GM12864 (cell line): Measurements from ENCODE around the gene IFT80.

Experiments
- DNase-seq: peaks from one replicate; pipeline ENCODE4 v3.0.0-alpha.2; 2011; ENCODE audit warnings: low read depth
- H3K4me3 ChIP-seq: 2 replicates; pipeline ENCODE4 v1.5.1; 2011; ENCODE audit warnings: mild to moderate bottlenecking, low read depth, low read length, control low read depth
- TF ChIP-seq, protein P1 (sequence below): IDR thresholded peaks from 2 replicates; pipeline ENCODE4 v1.5.1; 2011; ENCODE audit warnings: low read depth, mild to moderate bottlenecking, moderate library complexity, low read length, control low read depth, inconsistent platforms; ENCODE audit errors: missing control alignments

The IFT80 gene

DNA sequence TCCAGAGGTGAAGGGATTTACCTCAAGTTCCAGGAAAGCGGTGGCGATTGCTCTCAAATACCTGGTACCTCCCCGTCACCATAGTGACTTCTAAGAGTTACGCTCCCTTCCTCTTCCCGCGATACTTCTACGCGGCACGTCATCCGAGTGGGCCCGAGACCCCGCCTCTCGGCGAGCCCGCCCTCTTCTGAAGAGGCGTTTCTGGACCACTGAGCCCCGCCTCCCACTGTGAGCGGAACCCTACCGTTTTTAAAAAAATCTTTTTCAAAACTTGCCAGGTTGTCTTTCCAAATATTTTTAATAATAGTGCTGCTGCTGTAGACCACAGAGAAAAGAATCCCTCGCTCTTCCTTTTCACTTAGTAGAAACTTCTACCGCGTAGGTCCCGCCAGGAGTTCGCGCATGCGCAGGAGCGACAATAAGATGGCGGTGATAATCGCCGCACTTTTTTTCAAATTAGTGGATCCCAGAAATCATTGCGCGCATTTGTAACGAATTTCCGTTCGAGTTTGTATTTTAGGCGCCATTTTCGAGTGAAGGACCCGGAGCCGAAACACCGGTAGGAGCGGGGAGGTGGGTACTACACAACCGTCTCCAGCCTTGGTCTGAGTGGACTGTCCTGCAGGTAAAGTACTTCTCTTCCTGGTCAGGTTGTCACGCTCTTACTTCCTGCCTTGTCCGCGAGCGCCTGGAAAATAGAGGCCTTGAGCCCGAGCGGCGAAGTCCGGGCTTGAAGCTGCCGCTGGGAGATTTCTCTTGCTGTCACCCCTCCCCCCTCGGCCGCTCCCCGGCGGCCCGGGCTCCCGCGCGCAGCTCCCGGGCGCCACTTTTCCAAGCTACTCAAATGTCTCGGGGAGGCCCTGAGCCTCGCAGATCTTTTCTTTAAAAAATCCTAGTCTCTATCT lies at the start of gene IFT80, which contains the start of gene SMC4:
Gene IFT80, minus strand, starts transcription at position 101 of the 905 bp plus-strand sequence. CDS start 14,625 bp downstream, outside the sequence.
Gene SMC4, plus strand, starts transcription at position 526 of the 905 bp plus-strand sequence. CDS start 1,177 bp downstream, outside the sequence.
- H3K4me3 ChIP-seq, result peak within 1 kb of the TSS; percentile 70
- TF ChIP-seq, protein P1, sequence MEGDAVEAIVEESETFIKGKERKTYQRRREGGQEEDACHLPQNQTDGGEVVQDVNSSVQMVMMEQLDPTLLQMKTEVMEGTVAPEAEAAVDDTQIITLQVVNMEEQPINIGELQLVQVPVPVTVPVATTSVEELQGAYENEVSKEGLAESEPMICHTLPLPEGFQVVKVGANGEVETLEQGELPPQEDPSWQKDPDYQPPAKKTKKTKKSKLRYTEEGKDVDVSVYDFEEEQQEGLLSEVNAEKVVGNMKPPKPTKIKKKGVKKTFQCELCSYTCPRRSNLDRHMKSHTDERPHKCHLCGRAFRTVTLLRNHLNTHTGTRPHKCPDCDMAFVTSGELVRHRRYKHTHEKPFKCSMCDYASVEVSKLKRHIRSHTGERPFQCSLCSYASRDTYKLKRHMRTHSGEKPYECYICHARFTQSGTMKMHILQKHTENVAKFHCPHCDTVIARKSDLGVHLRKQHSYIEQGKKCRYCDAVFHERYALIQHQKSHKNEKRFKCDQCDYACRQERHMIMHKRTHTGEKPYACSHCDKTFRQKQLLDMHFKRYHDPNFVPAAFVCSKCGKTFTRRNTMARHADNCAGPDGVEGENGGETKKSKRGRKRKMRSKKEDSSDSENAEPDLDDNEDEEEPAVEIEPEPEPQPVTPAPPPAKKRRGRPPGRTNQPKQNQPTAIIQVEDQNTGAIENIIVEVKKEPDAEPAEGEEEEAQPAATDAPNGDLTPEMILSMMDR, result no peak
- DNase-seq, result peak; percentile 88

DNA sequence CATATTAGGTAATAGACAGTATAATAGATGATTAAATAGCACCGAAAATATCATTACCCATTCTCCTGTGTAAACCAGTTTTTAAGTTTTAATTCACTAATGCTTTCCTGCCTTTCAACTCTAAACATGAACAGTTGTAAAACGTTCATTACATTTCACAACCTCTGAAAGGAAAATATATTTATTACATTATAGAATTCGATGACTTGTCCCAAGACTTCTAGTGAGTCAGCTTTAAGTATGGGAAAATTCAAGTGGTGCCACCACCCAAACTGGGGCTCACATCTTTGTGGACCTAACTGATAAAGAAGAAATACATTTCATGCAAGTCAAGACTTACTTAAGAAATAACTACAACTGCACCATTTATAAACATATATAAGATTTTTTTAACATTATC lies 48.5 kb upstream of the IFT80 start:
- no peak overlapping the region; the same call in 1 of the 2 replicates for H3K4me3 ChIP-seq
- TF ChIP-seq, protein P1, result no peak
- DNase-seq, result no peak

DNA sequence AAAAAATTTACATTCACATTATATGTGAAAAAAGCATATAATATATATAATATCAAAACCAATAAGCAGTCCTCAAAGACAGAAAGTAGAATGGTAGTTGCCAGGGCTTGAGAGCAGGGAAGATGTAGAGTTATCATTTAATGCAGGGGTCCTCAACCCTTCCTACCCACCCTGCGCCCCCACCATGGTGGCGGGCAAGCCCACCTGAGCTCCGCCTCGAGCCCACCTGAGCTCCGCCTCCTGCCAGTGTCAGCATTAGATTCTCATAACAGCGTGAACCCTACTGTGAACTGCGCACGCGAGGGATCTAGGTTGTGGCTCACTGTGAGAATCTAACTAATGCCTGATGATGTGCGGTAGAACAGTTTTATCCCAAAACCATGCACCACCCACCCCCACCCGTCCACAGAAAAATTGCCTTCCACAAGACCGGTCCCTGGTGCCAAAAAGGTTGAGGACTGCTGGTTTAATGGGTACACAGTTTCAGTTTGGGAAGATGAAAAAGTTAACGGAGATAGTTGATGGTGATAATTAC lies 47.6 kb upstream of the IFT80 start:
- H3K4me3 ChIP-seq, result no peak overlapping the region
- DNase-seq, result no peak
- TF ChIP-seq, protein P1, result no peak

DNA sequence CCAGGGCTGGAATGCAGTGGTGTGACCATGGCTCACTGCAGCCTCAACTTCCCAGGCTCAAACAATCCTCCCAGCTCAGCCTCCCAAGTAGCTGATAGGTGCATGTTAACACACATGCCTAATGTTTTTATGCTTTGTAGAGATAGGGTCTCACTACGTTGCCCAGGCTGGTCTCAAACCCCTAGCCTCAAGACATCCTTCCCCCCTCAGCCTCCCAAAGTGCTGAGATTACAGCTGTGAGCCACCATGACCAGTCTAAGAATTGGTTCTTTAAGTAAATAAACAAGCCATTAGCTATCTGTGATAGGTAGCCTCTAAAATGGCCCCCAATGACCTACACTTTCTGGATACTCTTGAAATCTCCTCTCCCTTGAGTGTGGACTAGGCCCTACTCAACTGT lies 46.8 kb upstream of the IFT80 start:
- H3K4me3 ChIP-seq, result no peak overlapping the region
- no peak for DNase-seq
- TF ChIP-seq, protein P1, result no peak

DNA sequence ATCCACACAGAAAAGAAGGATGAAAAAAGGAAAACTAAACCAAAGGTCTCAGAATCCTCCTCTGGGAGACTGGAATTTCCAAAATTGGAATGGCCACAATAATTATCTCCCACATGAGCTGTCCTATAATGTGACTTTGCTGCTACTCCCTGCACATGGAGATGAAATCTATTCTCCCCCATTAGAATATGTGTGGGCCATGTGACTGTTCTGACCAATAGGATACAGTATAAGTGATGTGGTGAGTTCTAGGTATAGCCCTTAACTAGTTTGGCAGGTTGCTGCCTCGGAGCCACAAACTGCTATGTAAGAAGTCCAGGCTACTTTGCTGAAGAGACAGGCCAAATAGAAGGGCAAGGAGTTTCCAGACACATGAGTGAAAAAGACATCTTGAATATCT lies 45.4 kb upstream of the IFT80 start:
- TF ChIP-seq, protein P1, result no peak
- H3K4me3 ChIP-seq, result no peak overlapping the region
- DNase-seq, result no peak

DNA sequence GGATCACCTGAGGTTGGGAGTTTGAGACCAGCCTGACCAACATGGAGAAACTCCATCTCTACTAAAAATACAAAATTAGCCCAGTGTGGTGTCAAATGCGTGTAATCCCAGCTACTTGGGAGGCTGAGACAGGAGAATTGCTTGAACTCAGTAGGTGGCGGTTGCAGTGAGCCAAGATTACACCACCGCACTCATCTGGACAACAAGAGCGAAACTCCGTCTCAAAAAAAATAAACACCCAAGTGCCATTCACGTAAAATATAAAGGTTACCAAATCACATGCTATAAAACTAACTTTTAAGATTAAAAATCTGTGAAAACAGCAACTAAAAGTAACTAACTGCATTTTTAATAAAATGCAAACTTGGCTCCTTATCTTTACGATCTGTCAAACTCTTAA lies 41.7 kb upstream of the IFT80 start:
- no peak overlapping the region for H3K4me3 ChIP-seq
- DNase-seq, result no peak
- TF ChIP-seq, protein P1, result no peak
